GM18873 (cell line): ENCODE measurements around the gene GPRC5B.

ENCODE experiments used
- ATAC-seq: cut with Tn5 transposase; IDR thresholded peaks from one replicate; pipeline ENCODE4 v1.9.1; 2021; ENCODE audit warnings: mild to moderate bottlenecking, moderate library complexity, moderate number of reproducible peaks; ENCODE audit not compliant: unreplicated experiment, low FRiP score

GPRC5B gene

GRCh38 chr16:19823322-19823721 lies 61.3 kb downstream of the GPRC5B start:
- no peak for ATAC-seq

GRCh38 chr16:19822533-19822932 lies 62.1 kb downstream of the GPRC5B start:
- ATAC-seq, result no peak

DNA sequence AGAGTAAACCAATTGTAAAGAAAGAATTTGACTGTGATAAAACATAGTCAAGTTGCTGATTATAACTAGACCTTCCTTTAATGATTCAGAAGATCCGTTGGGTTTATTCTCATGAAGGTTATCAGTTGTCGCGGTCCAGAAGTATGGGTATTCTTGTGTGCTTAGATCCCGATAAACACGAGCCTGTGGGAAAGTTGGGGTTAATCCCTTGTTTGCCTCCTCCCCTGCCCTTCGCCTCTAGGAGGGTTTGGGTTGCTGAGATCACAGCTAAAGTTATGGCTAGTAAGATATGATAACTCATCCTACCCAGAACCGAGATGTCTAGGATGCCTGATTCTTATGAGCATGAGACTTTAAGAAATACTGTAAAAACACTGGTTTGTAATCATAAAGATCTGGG lies 66.8 kb downstream of the GPRC5B start:
- ATAC-seq, result no peak

DNA sequence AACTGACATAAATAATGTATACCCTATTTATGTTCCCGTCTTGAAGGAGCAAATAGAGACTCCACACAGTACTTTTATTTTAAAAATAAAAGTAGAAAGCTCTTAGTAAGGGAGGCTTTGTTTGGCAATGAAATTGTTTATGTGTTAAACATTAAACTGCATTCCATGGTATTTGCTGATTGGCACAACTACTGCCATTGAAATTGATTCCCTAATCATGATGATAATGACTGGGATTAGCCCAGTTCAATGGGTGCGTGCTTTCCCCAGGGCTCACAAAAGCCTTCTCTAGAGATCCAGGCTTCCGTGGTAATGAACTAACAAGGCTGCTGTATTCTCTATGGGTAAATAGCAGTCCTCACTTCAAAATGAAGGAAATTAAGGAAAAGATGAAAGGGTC lies 67.5 kb downstream of the GPRC5B start:
- ATAC-seq, result no peak

DNA sequence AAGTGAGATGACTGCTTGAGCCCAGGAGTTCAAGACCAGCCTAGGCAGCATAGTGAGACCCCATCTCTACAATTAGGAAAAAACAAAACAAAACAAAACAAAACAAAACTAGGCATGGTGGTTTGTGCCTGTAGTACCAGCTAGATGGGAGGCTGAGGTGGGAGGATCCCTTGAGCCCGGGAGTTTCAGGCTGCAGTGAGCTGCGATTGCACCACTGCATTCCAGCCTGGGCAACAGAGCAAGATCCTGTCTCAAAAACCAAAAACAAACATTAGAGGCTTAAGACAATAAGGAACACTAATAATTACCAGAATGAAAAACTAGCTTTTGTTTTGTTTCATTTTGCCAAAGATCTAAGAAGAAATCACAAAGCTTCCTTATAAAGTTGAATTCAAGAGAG lies 69.2 kb downstream of the GPRC5B start:
- ATAC-seq, result no peak

DNA sequence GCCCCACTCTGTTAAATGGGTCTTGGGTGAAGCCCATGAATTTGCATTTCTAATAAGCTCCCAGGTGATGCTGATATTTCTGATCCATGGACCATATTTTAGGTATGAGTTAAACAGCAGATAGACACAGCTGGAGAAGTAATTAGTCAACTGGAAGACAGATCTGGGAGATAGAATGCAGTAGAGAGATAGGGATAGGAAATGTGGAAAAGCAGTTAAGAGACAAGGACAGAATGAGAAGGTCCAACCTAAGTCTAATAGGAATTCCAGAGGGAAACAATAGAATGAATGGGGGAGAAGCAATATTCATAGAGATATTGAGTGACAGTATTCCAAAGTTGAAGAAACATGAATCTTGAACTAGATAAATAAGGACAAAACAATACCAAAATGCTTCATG lies 71.7 kb downstream of the GPRC5B start:
- ATAC-seq, result no peak

GRCh38 chr16:19810817-19811731 lies 73.6 kb downstream of the GPRC5B start:
- no peak for ATAC-seq

DNA sequence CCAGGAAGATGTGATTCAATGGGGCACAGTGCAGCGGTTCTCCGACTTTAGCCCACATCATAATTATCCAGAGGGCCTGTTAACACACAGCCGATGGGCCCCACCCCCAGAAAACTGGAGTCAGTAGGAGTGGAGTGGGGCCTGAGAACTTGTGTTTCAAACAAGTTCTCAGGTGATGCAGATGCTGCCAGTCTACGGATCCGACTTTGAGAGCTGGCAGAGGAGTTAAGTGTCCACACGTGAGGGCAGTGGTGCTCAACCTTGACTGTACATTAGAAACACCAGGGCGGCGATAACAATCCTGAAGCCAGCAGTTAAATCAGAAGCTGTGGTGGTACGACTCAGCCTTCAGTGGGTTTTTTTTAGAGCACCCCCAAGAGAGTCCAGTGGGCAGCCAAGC lies 75.0 kb downstream of the GPRC5B start:
- no peak for ATAC-seq

- ATAC-seq, result no peak
Measured at GRCh38 chr16:19809121-19809635, 75.5 kb downstream of the GPRC5B start.

DNA sequence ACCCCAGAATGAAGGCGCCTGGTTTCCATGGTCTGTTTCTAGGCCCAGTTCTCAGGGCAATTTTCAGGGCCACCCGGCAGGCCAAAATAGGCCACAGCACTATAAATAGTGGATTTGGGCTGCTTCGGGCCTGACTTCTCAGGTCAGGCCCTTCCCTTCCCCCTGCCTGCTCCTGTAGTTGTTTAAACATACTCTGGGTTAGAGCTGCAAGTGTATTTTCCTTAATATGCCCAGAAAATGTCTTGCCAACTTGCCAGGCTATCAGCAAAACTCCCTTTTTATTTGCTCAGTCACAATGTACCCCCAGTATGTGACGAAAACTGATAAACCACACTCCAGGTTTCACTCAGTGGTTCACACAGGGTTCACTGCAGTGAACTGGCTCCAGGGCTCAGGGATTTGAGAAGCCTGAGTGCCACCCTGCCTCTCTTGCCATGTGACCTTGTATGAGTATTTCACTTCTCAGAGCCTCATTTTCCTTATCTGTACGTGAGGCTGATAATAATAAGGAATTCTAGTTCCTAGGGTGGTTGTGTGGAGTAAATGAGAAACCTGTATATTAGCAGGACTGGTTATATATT lies 76.5 kb downstream of the GPRC5B start:
- ATAC-seq, result peak; percentile 63
